Measurements from ENCODE around the gene LDB2. TPM values are rescaled to one million over a fixed set of nuclear protein-coding genes. Genes with fewer than 3 reads are reported as not detected.

LDB2 gene
- total RNA-seq, 4 donors from 2014 or later = 7.0 to 26.4 (median 18.1) TPM

DNA sequence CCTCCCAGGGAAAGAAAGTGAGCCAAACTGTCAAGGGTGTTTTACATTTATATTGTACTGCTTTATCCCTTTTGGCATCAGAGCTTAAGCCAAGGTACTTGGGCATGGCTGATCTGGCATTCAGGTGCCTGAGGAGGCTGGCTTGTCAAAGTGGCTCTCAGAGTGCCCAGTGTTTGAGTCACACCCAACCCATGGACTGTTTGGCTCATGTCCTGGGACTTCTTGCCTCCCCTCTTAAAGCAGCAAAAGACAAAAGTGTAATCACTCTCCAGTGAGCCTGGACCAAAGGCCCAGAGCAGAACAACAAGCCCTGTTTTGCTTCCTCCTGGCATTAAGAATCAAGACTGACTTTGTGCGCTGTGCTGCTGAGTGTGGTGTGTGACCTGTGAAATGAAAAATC, 360.5 kb downstream of the LDB2 start:
- Histone ChIP-seq H3K27ac (no peak overlapping the region), H3K9me3 (no peaks in the 10 kb centered on the region), H3K4me1 (peaks cover 0 to 7% of the 10 kb centered on the region in 2 donors), H3K4me3 (no peak overlapping the region), H3K36me3 (no peaks in the 10 kb centered on the region), H3K27me3 (no peaks in the 10 kb centered on the region)
- in situ Hi-C loops (cut with MboI; ENCODE audit: low sequenced_read_pairs in 4 of 4) = no loop called here
- no peak for TF ChIP-seq POLR2A (IDR thresholded peaks at IDR 0.05)
- TF ChIP-seq, protein P1, sequence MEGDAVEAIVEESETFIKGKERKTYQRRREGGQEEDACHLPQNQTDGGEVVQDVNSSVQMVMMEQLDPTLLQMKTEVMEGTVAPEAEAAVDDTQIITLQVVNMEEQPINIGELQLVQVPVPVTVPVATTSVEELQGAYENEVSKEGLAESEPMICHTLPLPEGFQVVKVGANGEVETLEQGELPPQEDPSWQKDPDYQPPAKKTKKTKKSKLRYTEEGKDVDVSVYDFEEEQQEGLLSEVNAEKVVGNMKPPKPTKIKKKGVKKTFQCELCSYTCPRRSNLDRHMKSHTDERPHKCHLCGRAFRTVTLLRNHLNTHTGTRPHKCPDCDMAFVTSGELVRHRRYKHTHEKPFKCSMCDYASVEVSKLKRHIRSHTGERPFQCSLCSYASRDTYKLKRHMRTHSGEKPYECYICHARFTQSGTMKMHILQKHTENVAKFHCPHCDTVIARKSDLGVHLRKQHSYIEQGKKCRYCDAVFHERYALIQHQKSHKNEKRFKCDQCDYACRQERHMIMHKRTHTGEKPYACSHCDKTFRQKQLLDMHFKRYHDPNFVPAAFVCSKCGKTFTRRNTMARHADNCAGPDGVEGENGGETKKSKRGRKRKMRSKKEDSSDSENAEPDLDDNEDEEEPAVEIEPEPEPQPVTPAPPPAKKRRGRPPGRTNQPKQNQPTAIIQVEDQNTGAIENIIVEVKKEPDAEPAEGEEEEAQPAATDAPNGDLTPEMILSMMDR (IDR thresholded peaks at IDR 0.05 in 4 of 5, conservative IDR thresholded peaks at IDR 0.05 in 1 of 5) = no peak
- intact Hi-C loops (cut with DNase I; ENCODE audit: low total_unique reads) = no loop called here
- DNase-seq = no peak
- no peak for ATAC-seq

DNA sequence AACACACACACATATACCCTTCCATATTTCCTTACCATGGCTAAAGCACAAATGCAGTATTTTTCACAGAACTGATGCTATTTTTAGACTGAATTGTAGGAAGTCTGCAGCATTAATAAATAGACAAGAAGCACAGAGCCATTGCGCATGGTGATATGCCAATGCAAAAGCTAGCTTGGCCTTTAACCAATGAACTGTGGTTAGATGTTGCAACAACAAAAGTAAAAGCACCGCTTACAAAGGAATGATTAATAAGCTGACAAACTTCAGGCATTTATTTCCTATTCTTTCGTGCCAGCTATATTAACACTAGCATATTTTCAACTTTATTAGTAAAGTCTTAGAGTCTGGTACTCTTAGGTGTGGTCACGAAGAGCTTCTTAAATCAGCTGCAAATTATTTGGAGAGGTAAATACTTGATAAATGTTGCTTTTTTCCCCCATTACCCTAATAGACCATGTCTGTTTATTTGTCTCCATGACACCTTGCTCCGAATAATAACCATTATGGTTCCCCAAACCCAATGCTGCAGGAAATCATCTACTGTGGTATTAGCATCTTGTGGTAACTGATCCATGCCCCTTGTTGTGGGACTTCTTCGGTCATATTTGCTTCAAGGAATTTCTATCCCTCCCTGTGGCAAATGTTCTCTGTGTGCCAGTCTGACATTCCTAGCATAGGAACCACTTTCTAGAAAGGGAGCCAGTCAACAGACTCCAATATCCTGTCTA, 366.0 kb downstream of the LDB2 start:
- TF ChIP-seq, protein P1 (IDR thresholded peaks at IDR 0.05 in 4 of 5, conservative IDR thresholded peaks at IDR 0.05 in 1 of 5) = no peak
- TF ChIP-seq POLR2A (IDR thresholded peaks at IDR 0.05) = no peak
- no peaks in the 10 kb centered on the region for H3K27me3 ChIP-seq
- DNase-seq (no peak), ATAC-seq (peak; percentile 30 to 65)
- H3K36me3 ChIP-seq = no peaks in the 10 kb centered on the region
- H3K4me3 ChIP-seq = no peak overlapping the region
- peaks cover 14 to 20% of the 10 kb centered on the region in 2 donors for H3K4me1 ChIP-seq
- in situ Hi-C loops (cut with MboI; ENCODE audit: low sequenced_read_pairs in 4 of 4) = no loop called here
- H3K9me3 ChIP-seq = no peaks in the 10 kb centered on the region
- intact Hi-C loops (cut with DNase I; ENCODE audit: low total_unique reads) = no loop called here
- no peak overlapping the region for H3K27ac ChIP-seq

DNA sequence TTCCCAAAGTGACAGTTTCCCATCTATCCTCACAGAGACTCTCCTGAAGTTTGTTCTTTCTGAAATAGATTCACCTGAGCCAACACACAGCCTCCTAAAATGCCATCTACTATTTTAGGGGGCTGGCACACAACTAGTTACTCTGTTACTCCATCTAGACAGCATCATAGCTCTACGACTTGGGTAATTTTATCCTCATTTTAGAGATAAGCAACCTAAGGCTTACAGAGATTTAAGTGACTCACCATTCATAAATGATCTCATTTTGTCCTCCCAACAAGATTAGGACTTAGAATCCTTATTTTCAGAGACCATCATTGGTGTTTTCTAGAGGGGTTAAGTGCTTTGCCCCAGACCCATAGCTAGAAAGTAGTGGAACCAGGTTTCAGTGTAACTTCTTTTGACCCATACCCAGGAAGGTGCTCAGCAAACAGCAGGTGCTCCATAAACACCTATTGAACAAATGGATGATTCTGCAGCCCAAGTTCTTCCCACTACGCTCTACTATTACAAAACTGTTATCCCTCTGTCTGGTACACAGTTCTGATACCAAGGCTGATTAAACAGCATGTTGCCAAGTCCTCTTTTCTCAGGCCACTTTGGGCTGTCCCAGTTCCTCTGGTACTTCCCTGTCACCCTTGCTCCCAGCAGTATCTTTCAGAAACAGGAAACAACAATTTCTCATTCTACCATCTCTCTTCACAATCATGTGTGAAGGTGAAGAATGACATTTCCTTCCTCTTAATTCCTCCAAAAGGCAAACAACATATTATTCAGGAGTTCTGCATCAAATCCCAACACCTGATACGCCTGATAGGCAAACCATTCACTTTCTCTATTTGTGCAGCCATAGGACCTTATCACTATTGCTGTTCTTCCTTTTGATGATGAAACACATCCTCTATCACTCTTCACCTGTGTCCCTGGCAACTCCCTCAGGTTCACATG, 367.5 kb downstream of the LDB2 start:
- peaks cover 14 to 20% of the 10 kb centered on the region in 2 donors for H3K4me1 ChIP-seq
- intact Hi-C loops (cut with DNase I; ENCODE audit: low total_unique reads) = no loop called here
- no peaks in the 10 kb centered on the region for H3K9me3 ChIP-seq
- in situ Hi-C loops (cut with MboI; ENCODE audit: low sequenced_read_pairs in 4 of 4) = no loop called here
- no peak overlapping the region for H3K27ac ChIP-seq
- H3K36me3 ChIP-seq = no peaks in the 10 kb centered on the region
- H3K27me3 ChIP-seq = no peaks in the 10 kb centered on the region
- DNase-seq (no peak), ATAC-seq (no peak)
- no peak overlapping the region for H3K4me3 ChIP-seq
- TF ChIP-seq, protein P1 (IDR thresholded peaks at IDR 0.05 in 4 of 5, conservative IDR thresholded peaks at IDR 0.05 in 1 of 5) = no peak
- TF ChIP-seq POLR2A (IDR thresholded peaks at IDR 0.05) = no peak

DNA sequence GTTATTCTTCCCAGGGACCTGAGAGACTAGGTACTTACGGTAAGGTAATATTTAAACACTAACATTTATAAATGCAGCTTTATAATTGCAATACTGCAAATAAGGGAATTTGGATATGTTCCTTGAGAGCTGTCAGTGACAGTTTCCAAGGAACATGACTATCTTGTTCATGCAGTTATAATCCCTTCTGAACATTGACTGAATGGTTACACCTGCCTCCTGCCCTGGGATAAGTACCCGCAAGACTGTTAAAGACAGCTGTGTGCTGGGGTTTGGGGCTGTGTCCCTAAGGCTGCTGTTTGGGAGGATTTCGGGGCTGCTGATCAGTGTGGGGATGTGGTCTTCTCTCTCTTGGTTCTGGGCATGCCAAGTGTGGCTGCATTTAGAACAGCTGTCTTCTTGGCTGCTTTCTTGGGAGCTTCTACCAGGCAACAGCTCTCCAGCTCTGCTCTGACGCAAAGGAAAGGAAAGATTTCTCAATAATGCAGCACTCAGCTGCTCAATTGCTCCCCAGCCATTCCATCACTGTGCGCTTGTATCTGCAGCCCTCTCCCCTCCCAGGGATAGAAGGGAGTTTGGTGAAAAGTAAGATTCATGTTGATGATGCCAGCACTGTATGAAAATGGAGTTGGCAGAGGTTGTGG, 373.4 kb downstream of the LDB2 start:
- in situ Hi-C loops (cut with MboI; ENCODE audit: low sequenced_read_pairs in 4 of 4) = no loop called here
- Histone ChIP-seq H3K36me3 (no peaks in the 10 kb centered on the region), H3K9me3 (no peaks in the 10 kb centered on the region), H3K4me3 (no peak overlapping the region), H3K4me1 (no peaks in the 10 kb centered on the region), H3K27me3 (no peaks in the 10 kb centered on the region), H3K27ac (no peak overlapping the region)
- intact Hi-C loops (cut with DNase I; ENCODE audit: low total_unique reads) = no loop called here
- TF ChIP-seq, protein P1 (IDR thresholded peaks at IDR 0.05 in 4 of 5, conservative IDR thresholded peaks at IDR 0.05 in 1 of 5) = no peak
- no peak for TF ChIP-seq POLR2A (IDR thresholded peaks at IDR 0.05)
- DNase-seq (no peak), ATAC-seq (peak in 1 of 2 donors; percentile 46)
